ENCODE data around the gene HSPG2.

DNA sequence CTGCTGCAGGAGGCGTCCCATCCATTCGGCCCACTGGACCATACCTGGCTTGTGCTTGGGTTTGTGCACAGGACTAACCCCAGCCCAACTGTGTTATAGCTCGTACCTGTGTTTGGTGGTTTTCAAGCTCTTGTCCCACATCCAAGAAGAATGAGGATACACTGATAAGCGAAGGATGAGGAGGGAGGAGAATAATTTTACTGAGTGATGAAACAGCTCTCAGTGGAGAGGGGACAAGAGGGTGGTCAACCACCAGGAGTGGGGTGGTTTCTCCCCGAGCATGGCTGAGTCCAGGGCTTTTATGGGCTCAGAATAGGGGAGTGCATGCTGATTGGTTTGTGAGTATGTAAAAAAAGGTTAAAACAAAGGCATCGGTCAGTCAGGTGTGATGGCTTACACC lies 142.0 kb downstream of the HSPG2 start:
- TF ChIP-seq POLR2A (IDR thresholded peaks at IDR 0.05; ENCODE audit: low read depth, low read length) (no peak), POLR2AphosphoS5 (IDR thresholded peaks at IDR 0.05; ENCODE audit: low read depth, low read length) (no peak)

Measured in GM12891 (cell line).